OCI-LY7 (cell line): Measurements from ENCODE around the gene COL11A2.

ENCODE experiments used
- EZH2phosphoT487 ChIP-seq: fragments of 200-600 bp; sonication (generic); IDR thresholded peaks from 2 replicates; pipeline ENCODE4 v1.6.1; 2018; ENCODE audit warnings: low read depth, borderline replicate concordance, mild to moderate bottlenecking, mixed run types, antibody characterized with exemption, low read length, moderate library complexity, mixed read lengths
- TF ChIP-seq, protein P1 (sequence below): fragments of 200-600 bp; sonication (generic); conservative IDR thresholded peaks from 2 replicates; pipeline ENCODE4 v1.5.1; 2014; ENCODE audit warnings: mild to moderate bottlenecking, antibody characterized with exemption, low read length, moderate library complexity, mixed read lengths

DNA sequence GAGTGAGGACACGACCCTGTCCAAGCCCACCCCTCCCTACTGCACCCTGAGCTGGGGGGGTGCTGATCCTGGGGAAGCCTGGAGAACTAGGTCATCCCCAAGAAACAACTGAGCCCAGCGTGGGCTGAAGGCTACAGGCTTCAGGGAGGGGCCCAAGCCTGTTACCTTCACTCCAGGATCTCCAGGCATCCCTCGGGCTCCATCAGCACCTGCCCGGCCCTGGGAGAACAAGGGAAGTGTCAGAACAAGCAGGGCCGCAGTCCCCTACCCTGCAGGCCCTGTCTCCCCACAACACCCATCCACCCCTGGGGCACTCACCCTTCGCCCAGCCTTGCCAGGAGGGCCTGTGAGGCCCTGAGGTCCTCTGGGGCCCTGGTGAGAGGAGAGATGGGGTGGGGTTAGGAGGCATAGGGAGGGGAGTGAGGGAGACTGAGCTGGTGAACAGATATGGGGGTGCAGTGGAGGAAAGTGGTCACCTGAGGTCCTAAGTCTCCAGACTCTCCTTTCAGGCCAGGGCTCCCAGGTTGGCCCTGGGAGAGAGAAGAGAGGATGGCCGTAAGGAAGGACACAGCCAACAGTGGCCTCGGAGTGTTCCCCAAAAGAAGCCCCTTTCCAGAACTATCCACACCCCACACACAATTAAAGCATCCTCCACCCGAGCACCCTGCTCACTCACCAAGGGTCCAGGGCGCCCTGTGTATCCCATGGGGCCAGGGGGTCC, 13.4 kb downstream of the COL11A2 start:
- TF ChIP-seq, protein P1, sequence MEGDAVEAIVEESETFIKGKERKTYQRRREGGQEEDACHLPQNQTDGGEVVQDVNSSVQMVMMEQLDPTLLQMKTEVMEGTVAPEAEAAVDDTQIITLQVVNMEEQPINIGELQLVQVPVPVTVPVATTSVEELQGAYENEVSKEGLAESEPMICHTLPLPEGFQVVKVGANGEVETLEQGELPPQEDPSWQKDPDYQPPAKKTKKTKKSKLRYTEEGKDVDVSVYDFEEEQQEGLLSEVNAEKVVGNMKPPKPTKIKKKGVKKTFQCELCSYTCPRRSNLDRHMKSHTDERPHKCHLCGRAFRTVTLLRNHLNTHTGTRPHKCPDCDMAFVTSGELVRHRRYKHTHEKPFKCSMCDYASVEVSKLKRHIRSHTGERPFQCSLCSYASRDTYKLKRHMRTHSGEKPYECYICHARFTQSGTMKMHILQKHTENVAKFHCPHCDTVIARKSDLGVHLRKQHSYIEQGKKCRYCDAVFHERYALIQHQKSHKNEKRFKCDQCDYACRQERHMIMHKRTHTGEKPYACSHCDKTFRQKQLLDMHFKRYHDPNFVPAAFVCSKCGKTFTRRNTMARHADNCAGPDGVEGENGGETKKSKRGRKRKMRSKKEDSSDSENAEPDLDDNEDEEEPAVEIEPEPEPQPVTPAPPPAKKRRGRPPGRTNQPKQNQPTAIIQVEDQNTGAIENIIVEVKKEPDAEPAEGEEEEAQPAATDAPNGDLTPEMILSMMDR, result no peak
- TF ChIP-seq EZH2phosphoT487, result no peak
